T-helper 9 cell (primary cell): ENCODE results near the gene TRPC4AP.
"Not testable (repeated sequence)": the region's sequence is repeated elsewhere in the genome, so short reads cannot be mapped to it uniquely, and the experiment has no call there.

ENCODE experiments used
- DNase-seq: peaks from one replicate; pipeline ENCODE4 v3.0.0-alpha.2; 2020

The TRPC4AP gene

DNA sequence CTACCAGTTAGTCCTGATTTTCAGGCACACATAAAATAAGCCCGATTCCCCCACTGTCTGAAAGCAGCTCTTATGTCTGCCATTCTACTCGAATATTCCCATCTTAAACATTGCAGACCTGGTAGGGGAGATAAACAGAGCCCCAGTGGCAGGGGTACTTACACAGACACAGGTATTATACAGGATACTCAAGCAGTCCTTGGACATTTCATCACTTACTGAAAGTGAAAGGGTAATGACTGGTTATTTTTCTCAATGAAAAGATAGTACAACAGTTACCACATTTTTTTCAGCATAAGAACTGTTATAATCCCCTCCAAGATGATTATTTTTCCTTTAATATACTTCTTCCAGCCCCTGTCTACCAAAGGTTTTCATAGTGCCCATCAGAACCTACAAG lies 37.8 kb downstream of the TRPC4AP start:
- DNase-seq = no peak

DNA sequence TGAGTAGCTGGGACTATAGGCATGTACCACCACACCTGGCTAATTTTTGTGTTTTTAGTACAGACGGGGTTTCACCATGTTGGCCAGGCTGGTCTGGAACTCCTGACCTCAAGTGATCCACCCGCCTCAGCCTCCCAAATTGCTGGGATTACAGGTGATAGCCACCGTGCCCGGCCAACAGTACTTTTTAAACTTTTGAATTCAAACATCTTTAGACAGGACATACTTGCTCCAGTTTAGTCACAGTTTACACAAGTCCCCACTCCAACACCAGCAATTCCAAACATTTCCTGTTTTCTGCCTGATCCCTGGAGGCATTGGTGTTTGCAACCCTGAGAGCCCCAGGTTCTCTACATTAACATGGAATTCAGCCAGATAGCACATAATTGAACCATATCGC lies 40.0 kb downstream of the TRPC4AP start:
- DNase-seq = not testable (repeated sequence)

DNA sequence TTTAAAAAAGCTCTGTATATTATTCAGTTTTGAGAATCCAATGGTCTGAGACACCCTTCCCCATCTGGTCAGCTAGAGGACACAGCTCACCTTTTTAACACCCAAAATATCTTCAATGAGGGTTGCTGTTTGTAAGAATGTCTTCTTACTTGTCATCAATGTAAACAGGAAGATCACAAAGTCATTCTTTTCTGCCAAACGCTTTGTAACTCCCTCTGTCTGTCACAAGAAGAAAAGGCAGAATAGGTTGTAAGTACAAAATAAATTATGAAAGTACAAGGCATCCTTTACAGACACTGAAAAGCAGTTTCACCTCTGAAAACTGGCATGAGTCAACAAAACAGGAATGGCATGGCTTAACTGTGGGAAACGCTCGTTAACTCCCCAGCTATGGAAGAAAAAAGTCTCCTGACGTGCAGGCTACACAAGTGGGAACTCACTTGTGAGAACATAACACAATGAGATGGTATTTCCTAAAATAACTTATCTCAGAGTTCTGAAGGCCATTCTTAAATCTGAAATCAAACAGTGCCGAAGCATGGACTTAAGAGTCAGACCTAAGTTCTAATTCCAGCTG lies 42.7 kb downstream of the TRPC4AP start:
- no peak for DNase-seq

DNA sequence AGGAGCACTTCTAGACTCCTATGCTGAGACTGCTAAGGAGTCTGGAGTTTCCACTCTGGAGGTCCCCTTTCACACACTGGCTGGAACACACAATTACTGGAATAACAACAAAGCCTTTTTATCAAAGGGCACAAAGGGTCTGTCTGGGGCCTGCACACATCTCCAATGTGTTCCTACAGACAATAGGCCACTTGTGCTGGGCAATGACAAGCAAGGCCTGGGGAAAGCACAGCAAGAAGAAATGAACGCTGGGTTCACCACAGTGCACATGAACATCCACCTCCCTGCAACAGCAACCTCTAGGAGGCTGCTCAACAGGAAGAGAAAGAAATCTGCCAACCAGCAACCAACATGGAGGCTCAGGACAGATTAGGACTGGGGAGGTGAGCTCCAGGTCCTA lies 43.9 kb downstream of the TRPC4AP start:
- DNase-seq = no peak

DNA sequence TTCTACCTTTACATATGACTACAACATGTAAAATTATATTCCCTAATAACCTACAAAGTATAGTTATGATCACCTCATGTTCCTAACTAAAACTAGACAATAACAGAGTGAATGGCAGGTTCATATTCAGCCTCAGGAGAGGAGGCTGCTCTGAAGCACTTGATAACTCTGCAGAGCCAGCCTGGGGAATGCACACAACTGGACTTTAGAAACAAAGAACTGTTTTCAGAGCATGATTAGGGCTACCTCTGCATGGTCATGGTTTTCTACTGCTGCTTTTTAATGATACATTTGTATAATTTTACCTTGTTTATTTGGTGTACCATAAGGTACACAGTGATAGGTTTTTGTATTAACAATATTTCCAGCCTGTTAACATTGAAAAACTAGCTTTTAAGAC lies 50.3 kb downstream of the TRPC4AP start:
- no peak for DNase-seq

DNA sequence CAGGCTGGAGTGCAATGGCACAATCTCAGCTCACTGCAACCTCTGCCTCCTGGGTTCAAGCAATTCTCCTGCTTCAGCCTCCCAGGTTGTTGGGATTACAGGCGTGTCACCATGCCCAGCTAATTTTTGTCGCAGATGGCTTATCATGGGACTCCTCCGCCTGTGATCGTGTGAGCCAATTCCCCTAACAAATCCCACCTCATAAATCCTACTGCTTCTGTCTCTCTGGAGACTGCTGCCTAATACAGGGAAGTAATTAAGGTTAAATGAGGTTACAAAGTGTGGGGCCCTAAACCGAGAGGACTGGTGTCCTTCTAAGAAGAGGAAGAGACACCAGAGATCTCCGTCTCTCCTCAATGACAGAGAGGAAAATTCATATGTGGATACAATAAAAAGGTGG lies 52.0 kb downstream of the TRPC4AP start:
- DNase-seq = no peak

DNA sequence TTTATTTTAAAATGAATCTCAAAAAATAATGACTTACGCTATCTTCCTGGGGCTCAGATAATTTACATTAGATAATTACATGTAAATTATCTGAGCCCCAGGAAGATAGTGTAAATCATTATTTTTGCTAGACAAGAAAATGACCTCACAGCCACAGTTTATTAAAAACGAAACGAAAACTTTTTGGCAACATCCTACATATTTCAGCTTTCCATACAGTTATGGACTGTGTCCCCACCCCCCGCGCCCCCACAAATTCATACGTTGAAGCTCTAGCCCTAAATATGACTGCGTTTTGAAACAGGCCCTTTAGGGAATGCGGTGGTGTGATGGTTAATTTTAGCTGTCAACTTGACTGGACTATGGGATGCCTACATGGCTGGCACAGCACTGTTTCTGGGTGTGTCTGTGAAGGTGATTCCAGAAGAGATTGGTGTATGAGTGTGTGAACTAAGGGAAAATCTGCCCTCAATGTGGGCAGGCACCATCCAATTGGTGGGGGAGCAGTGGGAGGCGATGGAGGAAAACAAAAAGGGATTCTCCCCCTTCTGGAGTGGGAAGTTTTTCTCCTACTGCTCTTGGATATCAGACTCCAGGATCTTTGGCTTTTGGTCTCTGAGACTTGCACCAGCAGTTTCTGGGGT lies 52.6 kb downstream of the TRPC4AP start:
- no peak for DNase-seq

DNA sequence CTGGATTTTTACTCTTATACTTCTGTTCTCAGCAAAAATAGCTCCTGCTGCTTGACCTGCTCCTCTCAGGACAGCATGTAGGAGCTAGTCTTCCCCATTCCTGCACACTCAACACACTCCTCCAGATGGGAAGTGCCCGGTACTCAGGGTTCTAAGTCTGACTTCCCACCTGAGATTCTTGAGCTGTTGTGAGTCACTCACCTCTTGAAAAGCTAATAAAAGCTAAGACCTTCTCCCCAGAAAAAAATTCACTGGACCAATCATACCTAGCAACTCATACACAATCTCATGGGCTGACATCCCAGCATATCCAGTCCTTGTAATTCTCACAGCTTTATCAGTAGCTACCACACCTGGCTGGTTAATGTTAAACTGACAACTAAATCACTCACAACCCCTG lies 53.5 kb downstream of the TRPC4AP start:
- DNase-seq = no peak

DNA sequence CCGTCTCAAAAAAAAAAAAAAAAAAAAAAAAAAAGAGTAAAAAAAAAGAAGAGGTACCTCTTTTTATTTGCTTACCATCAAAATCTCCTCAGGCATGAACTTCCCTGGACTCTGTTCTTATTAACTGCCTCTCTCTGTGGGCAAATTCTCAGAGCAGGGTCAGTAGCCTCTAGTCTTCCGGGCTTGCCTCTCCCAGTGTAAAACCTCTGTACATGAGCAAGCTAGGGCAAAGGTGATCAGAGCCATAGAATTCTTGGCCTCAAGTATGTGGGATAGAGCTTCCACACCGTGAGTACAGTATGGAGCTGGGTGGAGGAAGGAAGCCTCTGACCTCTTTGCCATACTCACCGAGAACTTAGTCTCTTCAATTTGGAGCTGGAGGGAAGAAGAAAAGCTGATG lies 58.5 kb downstream of the TRPC4AP start:
- DNase-seq = no peak

DNA sequence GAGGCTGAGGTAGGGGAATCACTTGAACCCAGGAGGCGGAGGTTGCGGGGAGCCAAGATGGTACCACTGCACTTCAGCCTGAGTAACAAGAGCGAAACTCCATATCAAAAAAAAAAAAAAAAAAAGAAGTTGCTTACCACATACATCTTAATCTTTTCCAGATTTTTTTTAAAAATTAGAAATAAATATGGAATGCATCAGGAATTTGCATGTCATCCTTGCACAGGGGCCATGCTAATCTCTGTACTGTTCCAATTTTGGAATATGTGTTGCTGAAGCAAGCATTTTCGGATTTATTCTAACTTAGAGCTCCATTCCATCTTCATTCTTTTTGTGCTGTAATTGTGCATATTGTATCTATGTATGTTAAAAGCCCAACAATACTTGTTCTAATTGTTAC lies 62.5 kb downstream of the TRPC4AP start:
- no peak for DNase-seq

DNA sequence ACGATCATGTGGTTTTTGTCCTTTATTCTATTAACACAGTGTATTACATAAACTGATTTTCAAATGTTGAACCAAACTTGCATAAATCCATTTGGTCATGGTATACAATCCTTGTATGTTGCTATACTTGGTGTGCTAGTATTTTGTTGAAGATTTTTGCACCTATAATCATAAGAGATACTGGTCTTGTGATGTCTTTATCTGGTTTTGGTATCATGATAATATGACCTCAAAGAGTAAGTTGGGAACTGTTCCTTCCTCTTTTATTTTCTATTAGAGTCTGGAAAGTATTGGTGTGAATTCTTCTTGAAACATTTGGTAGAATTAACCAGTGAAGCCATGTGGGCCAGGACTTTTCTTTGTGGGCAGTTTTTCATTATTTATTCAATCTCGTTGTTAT lies 65.3 kb downstream of the TRPC4AP start:
- DNase-seq = no peak

DNA sequence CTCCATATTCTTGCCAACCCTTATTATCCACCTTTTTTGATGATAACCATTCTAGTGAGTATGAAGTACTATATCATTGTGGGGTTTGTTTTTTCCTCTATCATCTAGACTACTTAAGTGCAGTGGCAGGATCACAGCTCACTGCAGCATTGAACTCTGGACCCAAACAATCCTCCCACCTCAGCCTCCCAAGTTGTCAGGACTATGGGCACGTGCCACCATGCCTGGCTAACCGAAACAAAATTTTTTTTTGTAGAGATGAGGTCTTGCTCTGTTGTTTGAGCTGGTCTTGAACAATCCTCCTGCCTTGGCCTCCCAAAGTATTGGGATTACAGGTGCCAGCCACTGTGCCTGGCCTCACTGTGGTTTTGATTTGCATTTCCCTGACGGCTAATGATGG lies 67.5 kb downstream of the TRPC4AP start:
- DNase-seq = no peak

DNA sequence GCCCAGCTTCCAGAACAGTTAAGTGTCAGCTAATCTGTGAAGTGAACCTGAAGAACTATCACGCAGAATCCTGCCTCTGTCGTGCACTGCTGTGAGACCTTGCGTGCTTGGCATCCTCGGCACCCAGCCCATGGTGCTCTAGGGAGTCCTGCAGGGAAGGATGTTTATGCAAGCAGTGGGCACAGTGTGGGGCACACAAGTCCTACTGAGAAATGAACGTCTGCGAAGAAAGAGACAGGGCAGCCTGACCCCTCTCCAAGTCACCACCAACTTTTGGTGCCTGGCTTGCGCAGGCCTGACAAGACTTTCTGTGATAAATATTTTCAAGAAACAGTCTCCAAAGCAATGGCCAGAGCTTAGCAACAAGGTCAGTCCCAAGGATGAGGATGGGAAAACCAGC lies 69.0 kb downstream of the TRPC4AP start:
- DNase-seq = no peak

DNA sequence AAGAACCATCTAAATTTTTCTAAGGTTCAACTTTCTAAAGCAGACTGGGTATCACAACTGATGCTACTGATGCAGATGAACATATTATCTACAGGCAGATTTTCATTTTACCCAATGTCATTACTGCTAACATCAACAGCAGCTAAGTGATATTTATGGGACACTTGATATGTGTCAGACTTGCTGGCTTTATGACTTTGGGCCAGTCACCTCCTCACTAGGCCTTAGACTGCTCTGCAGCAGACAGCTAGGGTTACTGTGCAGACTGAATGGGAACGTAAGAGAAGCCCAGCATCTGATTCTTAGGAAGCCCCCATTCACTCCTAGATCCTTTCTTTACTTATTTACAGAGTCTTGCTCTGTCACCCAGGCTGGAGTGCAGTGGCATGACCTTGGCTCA lies 70.8 kb downstream of the TRPC4AP start:
- no peak for DNase-seq

DNA sequence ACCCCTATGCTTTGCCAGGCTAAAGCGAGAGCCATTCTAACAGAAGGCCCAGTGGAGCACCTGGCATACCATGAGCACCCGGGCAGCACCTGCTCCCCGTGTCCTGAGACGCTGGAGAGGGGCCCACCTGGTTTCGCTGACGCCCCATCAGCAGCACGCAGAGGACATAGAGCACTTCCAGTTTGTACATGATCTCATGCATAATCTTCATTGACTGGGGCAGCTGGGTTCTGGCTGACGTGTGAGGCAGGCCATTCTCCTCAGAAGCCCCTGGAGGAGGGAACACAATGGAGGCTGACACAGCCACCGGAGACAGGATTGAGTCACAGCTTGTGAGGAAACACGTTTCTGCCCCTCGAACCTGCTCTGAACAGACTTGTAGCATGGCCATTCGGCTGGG lies 71.5 kb downstream of the TRPC4AP start:
- no peak for DNase-seq

DNA sequence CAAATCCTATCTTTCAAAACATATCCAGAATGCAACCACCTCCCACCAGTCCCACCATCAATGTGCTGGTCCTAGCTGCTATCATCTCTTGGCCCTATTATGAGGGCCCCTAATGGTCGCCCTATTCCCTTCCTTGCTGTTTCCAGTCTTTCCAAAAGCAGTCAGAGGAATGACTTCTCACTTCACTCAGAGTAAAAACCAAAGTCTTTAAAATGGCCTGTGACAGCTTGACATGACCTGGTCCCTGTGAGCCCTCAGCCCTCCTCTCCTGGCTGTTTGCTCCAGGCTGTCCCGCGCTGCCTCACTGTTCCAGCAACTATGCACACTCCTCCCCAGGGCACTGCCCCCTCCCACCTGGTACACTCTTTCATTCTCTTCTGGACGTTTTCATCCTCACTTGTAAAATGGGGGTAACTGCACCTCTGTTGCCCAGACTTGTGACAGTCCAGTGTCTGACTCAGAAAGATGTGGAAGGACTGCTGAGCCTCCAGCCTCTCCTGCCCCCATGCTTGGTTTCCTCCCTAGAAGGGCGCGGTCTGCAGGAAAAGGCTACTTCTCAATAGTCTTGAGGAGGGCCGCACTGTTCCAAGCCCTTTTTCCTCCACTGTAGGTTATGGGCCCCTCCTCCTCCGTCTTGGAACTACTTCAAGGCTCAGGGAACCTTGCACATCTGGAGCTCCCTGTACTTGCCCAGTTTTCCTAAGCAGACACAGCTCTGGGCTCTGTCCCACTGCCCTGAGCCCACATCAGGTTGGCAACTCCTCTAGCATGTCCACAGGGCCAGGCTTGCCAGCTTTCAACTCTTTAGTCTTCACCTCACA lies 72.3 kb downstream of the TRPC4AP start:
- DNase-seq = no peak

DNA sequence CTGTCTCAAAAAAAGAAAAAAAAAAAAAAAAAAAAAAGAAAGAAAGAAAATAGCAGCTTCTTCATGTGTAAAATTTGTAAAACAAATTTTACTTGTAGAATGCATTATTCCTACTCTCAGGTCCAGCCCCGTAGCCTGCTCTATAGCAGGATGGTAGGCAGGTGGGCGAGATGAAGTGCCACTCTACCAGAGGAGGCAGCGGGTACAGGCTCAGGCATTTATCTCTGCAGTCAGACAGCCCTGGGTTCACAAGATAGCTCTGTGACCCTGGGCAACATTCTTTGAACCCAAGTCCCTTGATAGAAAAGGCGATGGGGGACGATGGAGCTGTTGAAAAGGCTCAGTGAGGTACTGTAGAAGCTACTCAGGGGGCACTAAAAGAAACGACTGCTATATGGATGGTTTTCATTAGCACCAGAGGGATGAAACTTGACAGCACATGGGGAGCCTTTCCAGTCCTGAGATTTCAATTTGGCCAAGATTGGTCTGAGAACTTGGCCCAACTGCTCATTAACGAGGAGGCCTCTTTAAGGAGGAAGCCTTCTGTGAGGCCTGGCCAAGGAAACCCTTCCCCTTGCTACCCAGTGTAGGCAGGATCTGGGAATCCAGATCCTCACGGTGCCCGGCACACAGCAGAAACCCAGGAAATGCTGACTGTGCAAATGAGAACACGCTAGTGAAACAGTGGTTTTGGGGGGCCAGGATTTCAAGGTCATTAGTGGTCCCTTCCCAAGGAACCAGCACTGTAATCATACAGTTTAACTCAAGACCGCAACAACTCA lies 73.8 kb downstream of the TRPC4AP start:
- DNase-seq = no peak

DNA sequence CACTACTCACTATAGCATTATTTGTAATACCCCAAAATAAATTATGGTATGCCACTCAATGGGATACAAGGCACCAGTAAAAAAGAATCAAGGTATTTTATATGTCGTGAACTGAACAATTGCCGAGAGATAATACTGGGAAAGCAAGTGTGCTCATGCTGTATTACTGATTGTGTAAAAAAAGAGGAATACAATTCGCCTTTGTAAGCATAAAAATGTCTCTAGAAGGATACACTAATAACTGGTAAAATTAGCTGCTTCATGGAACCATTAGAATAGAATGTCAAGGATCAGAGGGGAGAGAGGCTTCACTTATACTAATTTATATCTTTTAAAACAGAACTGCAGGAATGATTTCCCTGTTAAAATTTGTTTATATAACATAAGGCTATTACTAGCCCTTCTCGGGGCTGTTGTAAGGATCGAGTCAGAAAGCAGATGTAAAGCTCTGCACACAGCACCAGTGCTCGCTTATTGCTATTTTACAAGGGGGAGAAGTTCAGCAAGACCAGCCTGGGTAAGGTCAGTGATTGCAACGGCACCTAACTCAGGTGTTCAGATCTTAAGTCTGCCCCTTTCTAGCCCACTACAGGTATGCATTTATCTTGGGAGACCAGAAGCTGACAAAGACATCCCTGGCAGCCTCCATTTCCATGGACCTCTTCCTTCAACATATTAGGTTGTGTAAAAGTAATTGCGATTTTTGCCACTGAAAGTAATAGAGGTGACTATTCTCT lies 75.3 kb downstream of the TRPC4AP start:
- no peak for DNase-seq

DNA sequence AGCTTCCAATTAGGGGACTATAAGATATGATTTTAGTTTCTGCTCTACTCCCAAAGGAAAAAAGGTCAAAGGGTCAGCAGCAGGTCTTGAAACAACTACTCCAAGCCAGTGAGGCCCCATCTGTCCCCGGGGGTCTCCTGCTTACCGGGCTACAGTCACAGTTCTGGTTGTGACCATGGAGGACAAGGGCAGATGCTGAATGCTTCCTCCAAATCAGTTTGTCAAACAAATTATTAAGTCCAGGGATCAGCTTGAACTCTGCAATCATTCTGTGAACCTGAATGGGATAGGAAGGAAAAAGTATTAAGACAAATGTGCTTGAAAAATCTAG lies 76.8 kb downstream of the TRPC4AP start:
- DNase-seq = no peak

DNA sequence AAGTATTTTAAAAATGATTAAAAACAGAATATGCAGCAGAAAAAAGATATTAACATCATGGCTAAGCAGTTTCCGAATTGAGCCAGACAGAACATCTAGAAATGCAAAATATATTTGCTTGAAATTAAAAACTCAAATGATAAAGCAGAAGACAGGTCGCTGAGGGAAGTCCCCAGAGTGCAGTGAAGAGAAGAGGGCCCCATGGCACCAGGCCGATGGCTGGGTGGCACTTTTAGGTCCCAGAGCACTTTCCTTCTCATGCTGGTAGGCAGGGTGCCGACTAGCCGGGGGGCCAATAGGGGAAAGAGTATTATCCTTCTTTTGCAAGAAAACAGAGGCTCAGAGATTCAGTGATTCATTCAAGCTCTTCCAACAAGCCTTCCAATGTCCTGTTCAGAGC lies 78.1 kb downstream of the TRPC4AP start:
- DNase-seq = no peak

DNA sequence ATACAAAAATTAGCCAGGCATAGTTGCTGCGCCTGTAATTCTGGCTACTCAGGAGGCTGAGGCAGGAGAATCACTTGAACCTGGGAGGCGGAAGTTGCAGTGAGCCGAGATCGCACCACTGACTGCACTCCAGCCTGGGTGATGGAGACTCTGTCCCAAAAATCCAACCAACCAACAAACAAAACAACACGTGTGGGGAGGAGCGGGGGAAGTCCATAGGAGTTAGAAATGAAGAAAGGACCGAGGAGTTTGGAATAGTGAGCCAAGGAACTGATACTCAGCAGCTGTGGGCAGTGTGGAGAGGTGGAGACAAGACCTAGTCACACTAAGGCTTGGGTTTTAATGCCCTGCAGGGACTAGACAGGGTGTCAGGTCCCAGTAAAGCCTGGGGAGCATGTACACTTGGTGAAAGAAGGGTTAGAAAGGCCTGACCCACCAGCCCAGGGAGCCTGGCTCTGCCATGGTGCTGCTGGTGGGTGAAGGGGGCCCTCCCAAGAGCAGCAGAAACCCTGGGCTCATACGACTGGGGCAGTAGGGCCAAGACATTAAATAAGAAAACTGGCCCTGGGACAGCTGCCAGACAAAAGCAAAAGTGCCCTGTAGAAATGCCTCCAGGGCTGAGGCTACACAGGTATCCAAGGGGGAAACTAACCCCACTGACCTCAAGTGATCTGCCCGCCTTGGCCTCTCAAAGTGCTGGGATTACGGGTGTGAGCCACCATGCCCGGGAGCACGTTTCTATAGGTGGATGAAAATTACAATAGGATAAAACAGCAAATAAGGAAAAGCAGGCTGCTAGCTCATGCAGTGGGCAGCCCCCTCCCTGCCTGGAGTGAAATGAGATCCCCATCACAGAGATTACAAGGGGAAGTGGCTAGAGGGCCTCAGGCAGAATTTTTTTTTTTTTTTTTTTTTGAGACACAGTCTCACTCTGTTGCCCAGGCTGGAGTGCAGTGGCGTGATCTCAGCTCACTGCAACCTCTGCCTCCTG lies 78.9 kb downstream of the TRPC4AP start:
- no peak for DNase-seq
